Measurements from ENCODE around the gene C5orf63.

C5orf63 gene

GRCh38 chr5:127085371-127085770 lies 12.1 kb upstream of the C5orf63 start:
- Mint-ChIP-seq H3K4me3 (no peak overlapping the region), H3K27ac (no peak overlapping the region), H3K4me1 (no peaks in the 10 kb centered on the region), H3K36me3 (no peaks in the 10 kb centered on the region), H3K9me3 (no peaks in the 10 kb centered on the region)
- ATAC-seq (no peak), DNase-seq (ENCODE audit: low spot score in 2 of 2) (no peak)

- no peaks in the 10 kb centered on the region for H3K36me3 Mint-ChIP-seq
- DNase-seq (ENCODE audit: low spot score in 2 of 2), result no peak
- ATAC-seq, result no peak
- no peaks in the 10 kb centered on the region for H3K9me3 Mint-ChIP-seq
- H3K4me3 Mint-ChIP-seq, result no peak overlapping the region
- H3K4me1 Mint-ChIP-seq, result no peaks in the 10 kb centered on the region
- H3K27ac Mint-ChIP-seq, result no peak overlapping the region
These were observed 11.4 kb upstream of the C5orf63 start for GRCh38 chr5:127084656-127085055.

- Mint-ChIP-seq H3K4me1 (no peaks in the 10 kb centered on the region), H3K27ac (no peak overlapping the region), H3K36me3 (no peaks in the 10 kb centered on the region), H3K4me3 (no peak overlapping the region), H3K9me3 (no peaks in the 10 kb centered on the region)
- ATAC-seq (no peak), DNase-seq (ENCODE audit: low spot score in 2 of 2) (no peak)
These were observed 10.4 kb upstream of the C5orf63 start for GRCh38 chr5:127083711-127084110.

- no peaks in the 10 kb centered on the region for H3K4me1 Mint-ChIP-seq
- no peak overlapping the region for H3K27ac Mint-ChIP-seq
- H3K4me3 Mint-ChIP-seq, result no peak overlapping the region
- no peaks in the 10 kb centered on the region for H3K9me3 Mint-ChIP-seq
- H3K36me3 Mint-ChIP-seq, result no peaks in the 10 kb centered on the region
- no peak for ATAC-seq
- DNase-seq (ENCODE audit: low spot score in 2 of 2), result no peak
These were observed 6.7 kb upstream of the C5orf63 start for GRCh38 chr5:127079994-127080491.

- H3K4me3 Mint-ChIP-seq, result no peak overlapping the region
- peaks cover 5% of the 10 kb centered on the region for H3K36me3 Mint-ChIP-seq
- DNase-seq (ENCODE audit: low spot score in 2 of 2), result no peak
- no peak overlapping the region for H3K27ac Mint-ChIP-seq
- peaks cover 13% of the 10 kb centered on the region for H3K4me1 Mint-ChIP-seq
- ATAC-seq, result no peak
- H3K9me3 Mint-ChIP-seq, result peaks cover 3% of the 10 kb centered on the region
These were observed 4.1 kb upstream of the C5orf63 start for GRCh38 chr5:127077366-127077765.

- ATAC-seq (no peak), DNase-seq (ENCODE audit: low spot score in 2 of 2) (no peak)
- Mint-ChIP-seq H3K27ac (no peak overlapping the region), H3K4me3 (no peak overlapping the region), H3K36me3 (peaks cover 5% of the 10 kb centered on the region), H3K4me1 (peaks cover 13% of the 10 kb centered on the region), H3K9me3 (peaks cover 3% of the 10 kb centered on the region)
These were observed 3.2 kb upstream of the C5orf63 start for GRCh38 chr5:127076315-127077129.

GRCh38 chr5:127074466-127074865 lies 1.2 kb upstream of the C5orf63 start:
- Mint-ChIP-seq H3K36me3 (peaks cover 5% of the 10 kb centered on the region), H3K9me3 (peaks cover 3% of the 10 kb centered on the region), H3K27ac (no peak overlapping the region), H3K4me3 (no peak overlapping the region), H3K4me1 (peaks cover 13% of the 10 kb centered on the region)
- DNase-seq (ENCODE audit: low spot score in 2 of 2) (no peak), ATAC-seq (no peak)

- H3K4me1 Mint-ChIP-seq, result peaks cover 13% of the 10 kb centered on the region
- H3K36me3 Mint-ChIP-seq, result peaks cover 5% of the 10 kb centered on the region
- peaks cover 3% of the 10 kb centered on the region for H3K9me3 Mint-ChIP-seq
- no peak for DNase-seq (ENCODE audit: low spot score in 2 of 2)
- H3K4me3 Mint-ChIP-seq, result no peak overlapping the region
- no peak for ATAC-seq
- H3K27ac Mint-ChIP-seq, result no peak overlapping the region
These were observed 3.1 kb downstream of the C5orf63 start for GRCh38 chr5:127070243-127070642.

- peaks cover under 1% of the 10 kb centered on the region for H3K9me3 Mint-ChIP-seq
- ATAC-seq, result no peak
- H3K4me1 Mint-ChIP-seq, result peaks cover 8% of the 10 kb centered on the region
- no peak overlapping the region for H3K27ac Mint-ChIP-seq
- peaks cover 5% of the 10 kb centered on the region for H3K36me3 Mint-ChIP-seq
- no peak overlapping the region for H3K4me3 Mint-ChIP-seq
- DNase-seq (ENCODE audit: low spot score in 2 of 2), result no peak
These were observed 4.6 kb downstream of the C5orf63 start for GRCh38 chr5:127068493-127069214.

GRCh38 chr5:127066721-127067120 lies 6.6 kb downstream of the C5orf63 start:
- Mint-ChIP-seq H3K4me1 (no peaks in the 10 kb centered on the region), H3K27ac (no peak overlapping the region), H3K36me3 (no peaks in the 10 kb centered on the region), H3K4me3 (no peak overlapping the region), H3K9me3 (no peaks in the 10 kb centered on the region)
- DNase-seq (ENCODE audit: low spot score in 2 of 2), result no peak
- ATAC-seq, result no peak

GRCh38 chr5:127064253-127064840 lies 9.0 kb downstream of the C5orf63 start:
- Mint-ChIP-seq H3K9me3 (no peaks in the 10 kb centered on the region), H3K4me1 (peaks cover 6% of the 10 kb centered on the region), H3K36me3 (no peaks in the 10 kb centered on the region), H3K4me3 (no peak overlapping the region), H3K27ac (no peak overlapping the region)
- DNase-seq (ENCODE audit: low spot score in 2 of 2) (no peak), ATAC-seq (no peak)

GRCh38 chr5:127063257-127063913 lies 9.9 kb downstream of the C5orf63 start:
- no peak for DNase-seq (ENCODE audit: low spot score in 2 of 2)
- Mint-ChIP-seq H3K27ac (no peak overlapping the region), H3K36me3 (no peaks in the 10 kb centered on the region), H3K9me3 (no peaks in the 10 kb centered on the region), H3K4me3 (no peak overlapping the region), H3K4me1 (peaks cover 6% of the 10 kb centered on the region)
- no peak for ATAC-seq

- no peak for DNase-seq (ENCODE audit: low spot score in 2 of 2)
- H3K9me3 Mint-ChIP-seq, result no peaks in the 10 kb centered on the region
- H3K4me3 Mint-ChIP-seq, result no peak overlapping the region
- ATAC-seq, result no peak
- no peaks in the 10 kb centered on the region for H3K36me3 Mint-ChIP-seq
- H3K27ac Mint-ChIP-seq, result no peak overlapping the region
- peaks cover 6% of the 10 kb centered on the region for H3K4me1 Mint-ChIP-seq
These were observed 11.3 kb downstream of the C5orf63 start for GRCh38 chr5:127061956-127062355.

GRCh38 chr5:127061537-127061936 lies 11.8 kb downstream of the C5orf63 start:
- DNase-seq (ENCODE audit: low spot score in 2 of 2) (no peak), ATAC-seq (no peak)
- H3K36me3 Mint-ChIP-seq, result peaks cover under 1% of the 10 kb centered on the region
- H3K27ac Mint-ChIP-seq, result no peak overlapping the region
- H3K4me3 Mint-ChIP-seq, result no peak overlapping the region
- H3K4me1 Mint-ChIP-seq, result peaks cover 6% of the 10 kb centered on the region
- no peaks in the 10 kb centered on the region for H3K9me3 Mint-ChIP-seq

GRCh38 chr5:127060470-127060985 lies 12.8 kb downstream of the C5orf63 start:
- H3K4me3 Mint-ChIP-seq, result no peak overlapping the region
- H3K36me3 Mint-ChIP-seq, result peaks cover 7% of the 10 kb centered on the region
- H3K9me3 Mint-ChIP-seq, result no peaks in the 10 kb centered on the region
- ATAC-seq, result no peak
- no peak overlapping the region for H3K27ac Mint-ChIP-seq
- DNase-seq (ENCODE audit: low spot score in 2 of 2), result no peak
- peaks cover 6% of the 10 kb centered on the region for H3K4me1 Mint-ChIP-seq
